Mesendoderm (in vitro differentiated cells): ENCODE data around the gene GPR15LG. TPM values are rescaled to one million over a fixed set of nuclear protein-coding genes. Genes with fewer than 3 reads are reported as not detected.
"Not testable (repeated sequence)": the region's sequence is repeated elsewhere in the genome, so short reads cannot be mapped to it uniquely, and the experiment has no call there.

ENCODE experiments used
- DNase-seq: peaks from one replicate; pipeline ENCODE4 v3.0.0; 2013
- H2AK5ac ChIP-seq: 2 replicates; pipeline ENCODE4 v1.6.1; 2013; ENCODE audit warnings: low read length, inconsistent platforms
- H2BK120ac ChIP-seq: 2 replicates; pipeline ENCODE4 v1.6.1; 2013; ENCODE audit warnings: low read depth, mild to moderate bottlenecking, low read length, moderate library complexity, mixed read lengths
- H2BK15ac ChIP-seq: replicated peaks from 2 replicates; pipeline ENCODE4 v1.6.1; 2013; ENCODE audit warnings: low read depth, mild to moderate bottlenecking, moderate library complexity
- H2BK5ac ChIP-seq: 2 replicates; pipeline ENCODE4 v1.6.1; 2013; ENCODE audit warnings: low read length, inconsistent platforms
- H3K18ac ChIP-seq: 2 replicates; pipeline ENCODE4 v1.6.1; 2013; ENCODE audit warnings: mild to moderate bottlenecking, low read length, mixed read lengths
- H3K23ac ChIP-seq: one replicate; pipeline ENCODE4 v1.6.1; 2013; ENCODE audit warnings: low read length
- H3K27ac ChIP-seq: 2 replicates; pipeline ENCODE4 v1.5.1; 2013; ENCODE audit warnings: low read depth, mild to moderate bottlenecking, inconsistent platforms, low read length, moderate library complexity
- H3K27me3 ChIP-seq: 2 replicates; pipeline ENCODE4 v1.6.1; 2013; ENCODE audit warnings: low read length, control low read depth, mild to moderate bottlenecking, inconsistent platforms; ENCODE audit not compliant: insufficient read depth, poor library complexity
- H3K36me3 ChIP-seq: 2 replicates; pipeline ENCODE4 v1.6.1; 2013; ENCODE audit warnings: low read length, inconsistent platforms; ENCODE audit not compliant: control insufficient read depth, insufficient read depth
- H3K4ac ChIP-seq: one replicate; pipeline ENCODE4 v1.6.1; 2013; ENCODE audit warnings: low read depth, mild to moderate bottlenecking, low read length, moderate library complexity
- H3K4me1 ChIP-seq: 2 replicates; pipeline ENCODE4 v1.6.1; 2013; ENCODE audit warnings: low read depth, low read length, inconsistent platforms; ENCODE audit not compliant: control insufficient read depth
- H3K4me2 ChIP-seq: 2 replicates; pipeline ENCODE4 v1.6.1; 2013; ENCODE audit warnings: low read length
- H3K4me3 ChIP-seq: 2 replicates; pipeline ENCODE4 v1.5.1; 2013; ENCODE audit warnings: mild to moderate bottlenecking, low read length
- H3K56ac ChIP-seq: one replicate; pipeline ENCODE4 v1.6.1; 2013; ENCODE audit warnings: low read length
- H3K79me1 ChIP-seq: 2 replicates; pipeline ENCODE4 v1.6.1; 2013; ENCODE audit warnings: low read length, inconsistent platforms
- H3K79me2 ChIP-seq: 2 replicates; pipeline ENCODE4 v1.6.1; 2013; ENCODE audit warnings: mild to moderate bottlenecking, low read length; ENCODE audit not compliant: control insufficient read depth, insufficient read depth
- H3K9ac ChIP-seq: 2 replicates; pipeline ENCODE4 v1.6.1; 2013; ENCODE audit warnings: low read length, inconsistent platforms
- H4K5ac ChIP-seq: one replicate; pipeline ENCODE4 v1.6.1; 2013; ENCODE audit warnings: low read length
- H4K8ac ChIP-seq: one replicate; pipeline ENCODE4 v1.6.1; 2013; ENCODE audit warnings: low read depth, mild to moderate bottlenecking, control low read depth, low read length, moderate library complexity
- WGBS: extraction: QIAGEN DNeasy Blood & Tissue Kit; methylation state at CpG from one replicate; pipeline ENCODE4 v1.1.7; 2013; ENCODE audit warnings: low lambda C conversion rate, missing lambda C conversion rate; ENCODE audit not compliant: insufficient coverage; ENCODE audit errors: extremely low coverage; 5-methylcytosine and 5-hydroxymethylcytosine counted together
- polyA plus RNA-seq, 2 experiments: library from polyadenylated mRNA; stranded (reverse); fragments of 200-250 nt; gene quantifications; one replicate each; pipeline ENCODE4 v1.2.3, GENCODE V29; 2013

Gene GPR15LG
- polyA plus RNA-seq (2013, experiment 1 of 2) = not detected
- not detected for polyA plus RNA-seq (2013, experiment 2 of 2)

GRCh38 chr10:84173501-84173929 lies at the start of gene GPR15LG:
GPR15LG (plus strand) TSS chr10:84173801; CDS start chr10:84173852, 51 bp downstream.
- Histone ChIP-seq H3K4me2 (no peak within 1 kb of the TSS), H2BK120ac (no peak within 1 kb of the TSS), H3K23ac (peak within 1 kb of the TSS; percentile 89), H3K79me2 (no peaks in the 10 kb centered on the region), H2AK5ac (no peak within 1 kb of the TSS), H3K56ac (no peak within 1 kb of the TSS), H4K8ac (no peak within 1 kb of the TSS), H3K9ac (no peak within 1 kb of the TSS), H3K4me3 (no peak within 1 kb of the TSS), H3K27me3 (no peaks in the 10 kb centered on the region), H3K18ac (no peak within 1 kb of the TSS), H3K36me3 (no peaks in the 10 kb centered on the region), H2BK5ac (no peak within 1 kb of the TSS), H3K27ac (no peak within 1 kb of the TSS), H3K4me1 (no peaks in the 10 kb centered on the region), H2BK15ac (no peak within 1 kb of the TSS), H3K4ac (no peak within 1 kb of the TSS), H4K5ac (no peak within 1 kb of the TSS), H3K79me1 (no peaks in the 10 kb centered on the region)
- no CpG with 5 or more reads among the region's 2 CpGs for WGBS
- no peak for DNase-seq

GRCh38 chr10:84125910-84126784 lies 47.5 kb upstream of the GPR15LG start:
- not testable (repeated sequence) for H3K4me2 ChIP-seq, H3K9ac ChIP-seq, H2BK5ac ChIP-seq, H3K36me3 ChIP-seq, H3K56ac ChIP-seq, H2BK15ac ChIP-seq, H3K79me1 ChIP-seq, H4K8ac ChIP-seq, H3K27me3 ChIP-seq, H3K18ac ChIP-seq, H3K27ac ChIP-seq, H3K4me1 ChIP-seq, H2BK120ac ChIP-seq, H2AK5ac ChIP-seq, H3K23ac ChIP-seq, H3K4me3 ChIP-seq, H3K79me2 ChIP-seq, H3K4ac ChIP-seq, H4K5ac ChIP-seq
- no CpG with 5 or more reads among the region's 10 CpGs for WGBS
- peak; percentile 25 for DNase-seq

GRCh38 chr10:84126785-84127167 lies 46.8 kb upstream of the GPR15LG start:
- Histone ChIP-seq H3K23ac (no peak overlapping the region), H3K79me2 (no peaks in the 10 kb centered on the region), H4K5ac (no peak overlapping the region), H3K27ac (no peak overlapping the region), H2AK5ac (no peak overlapping the region), H4K8ac (no peak overlapping the region), H3K4me2 (no peak overlapping the region), H3K18ac (no peak overlapping the region), H3K4me3 (no peak overlapping the region), H3K4ac (no peak overlapping the region), H2BK120ac (no peak overlapping the region), H2BK15ac (no peak overlapping the region), H3K56ac (no peak overlapping the region), H3K79me1 (no peaks in the 10 kb centered on the region), H2BK5ac (no peak overlapping the region), H3K9ac (no peak overlapping the region), H3K4me1 (no peaks in the 10 kb centered on the region), H3K27me3 (no peaks in the 10 kb centered on the region), H3K36me3 (no peaks in the 10 kb centered on the region)
- DNase-seq = no peak
- WGBS = no CpG with 5 or more reads among the region's 1 CpG

GRCh38 chr10:84135836-84136235 lies 37.8 kb upstream of the GPR15LG start:
- H3K27ac ChIP-seq = no peak overlapping the region
- no peaks in the 10 kb centered on the region for H3K27me3 ChIP-seq

GRCh38 chr10:84137811-84138210 lies 35.8 kb upstream of the GPR15LG start:
- H2BK5ac ChIP-seq = no peak overlapping the region
- H3K56ac ChIP-seq = no peak overlapping the region
- H3K23ac ChIP-seq = no peak overlapping the region
- H4K5ac ChIP-seq = no peak overlapping the region
- no peaks in the 10 kb centered on the region for H3K36me3 ChIP-seq
- no peak overlapping the region for H2BK15ac ChIP-seq
- H3K4me2 ChIP-seq = no peak overlapping the region
- H3K9ac ChIP-seq = no peak overlapping the region
- no peak overlapping the region for H2AK5ac ChIP-seq
- peaks cover 2% of the 10 kb centered on the region for H3K4me1 ChIP-seq
- H3K4me3 ChIP-seq = no peak overlapping the region
- no peak overlapping the region for H3K4ac ChIP-seq
- no CpG with 5 or more reads among the region's 2 CpGs for WGBS
- no peak overlapping the region for H3K27ac ChIP-seq
- no peak overlapping the region for H3K18ac ChIP-seq
- H2BK120ac ChIP-seq = no peak overlapping the region
- no peak overlapping the region for H4K8ac ChIP-seq
- DNase-seq = no peak
- peaks cover 12% of the 10 kb centered on the region for H3K79me1 ChIP-seq
- H3K79me2 ChIP-seq = peaks cover 17% of the 10 kb centered on the region
- no peaks in the 10 kb centered on the region for H3K27me3 ChIP-seq

More at GRCh38 chr10:84135836-84136235, 37.8 kb upstream of the GPR15LG start:
- Histone ChIP-seq H3K56ac (no peak overlapping the region), H2BK15ac (no peak overlapping the region), H3K4ac (no peak overlapping the region), H3K79me1 (peaks cover 10% of the 10 kb centered on the region), H2BK120ac (no peak overlapping the region), H3K79me2 (peaks cover 12% of the 10 kb centered on the region), H3K18ac (no peak overlapping the region), H4K5ac (no peak overlapping the region), H3K4me2 (no peak overlapping the region), H3K36me3 (no peaks in the 10 kb centered on the region), H3K4me3 (no peak overlapping the region), H2BK5ac (no peak overlapping the region), H2AK5ac (no peak overlapping the region), H3K4me1 (peaks cover 2% of the 10 kb centered on the region), H4K8ac (no peak overlapping the region), H3K9ac (no peak overlapping the region), H3K23ac (no peak overlapping the region)
- WGBS = no CpG with 5 or more reads among the region's 2 CpGs
- no peak for DNase-seq
